HL-60 (cell line): ENCODE measurements around the gene PTPRK.

Experiments used
- DNase-seq, 2 experiments: peaks; one replicate each; pipeline ENCODE4 v3.0.0-alpha.2; 2010 to 2020; ENCODE audit warnings: low read depth in 1 of 2, low spot score in 1 of 2
- H3K27ac ChIP-seq: fragments of 250-450 bp; sonication (Bioruptor Pico); replicated peaks from 2 replicates; pipeline ENCODE4 v1.5.1; 2020; ENCODE audit warnings: mild to moderate bottlenecking, moderate library complexity
- H3K27me3 ChIP-seq: fragments of 250-450 bp; sonication (Bioruptor Pico); 2 replicates; pipeline ENCODE4 v1.5.1; 2021; ENCODE audit warnings: mild to moderate bottlenecking, moderate library complexity; ENCODE audit not compliant: insufficient read depth, poor library complexity, severe bottlenecking
- H3K4me3 ChIP-seq: replicated peaks from 2 replicates; pipeline ENCODE4 v1.5.1; 2011; ENCODE audit warnings: mild to moderate bottlenecking, control low read depth, low read length; ENCODE audit not compliant: insufficient read depth
- CTCF ChIP-seq: IDR thresholded peaks from one replicate; pipeline ENCODE4 v1.5.1; 2011; ENCODE audit warnings: low read length, control low read depth, inconsistent platforms; ENCODE audit not compliant: insufficient read depth
- GABPA ChIP-seq: IDR thresholded peaks from 2 replicates; pipeline ENCODE4 v1.6.1; 2012; ENCODE audit warnings: low read depth
- POLR2AphosphoS5 ChIP-seq: IDR thresholded peaks from 2 replicates; pipeline ENCODE4 v1.6.1; 2012; ENCODE audit warnings: low read depth
- REST ChIP-seq: IDR thresholded peaks from 2 replicates; pipeline ENCODE4 v1.6.1; 2012; ENCODE audit warnings: low read depth; ENCODE audit not compliant: insufficient replicate concordance
- SPI1 ChIP-seq: IDR thresholded peaks from 2 replicates; pipeline ENCODE4 v1.6.1; 2012; ENCODE audit warnings: low read depth, mild to moderate bottlenecking, borderline replicate concordance

Gene PTPRK

GRCh38 chr6:128498234-128498633 is 22.2 kb downstream of the PTPRK start:
- TF ChIP-seq POLR2AphosphoS5 (no peak), GABPA (no peak)
- DNase-seq = no peak
- H3K27me3 ChIP-seq = no peaks in the 10 kb centered on the region
- H3K4me3 ChIP-seq = no peak overlapping the region
- no peak overlapping the region for H3K27ac ChIP-seq

- TF ChIP-seq REST (no peak), SPI1 (no peak), POLR2AphosphoS5 (no peak), GABPA (no peak), CTCF (no peak)
- Histone ChIP-seq H3K27me3 (no peaks in the 10 kb centered on the region), H3K4me3 (no peak overlapping the region), H3K27ac (no peak overlapping the region)
- no peak for DNase-seq
Measured at GRCh38 chr6:128495536-128496333, 24.7 kb downstream of the PTPRK start.

GRCh38 chr6:128494440-128494839 is 26.0 kb downstream of the PTPRK start:
- Histone ChIP-seq H3K4me3 (no peak overlapping the region), H3K27ac (no peak overlapping the region), H3K27me3 (no peaks in the 10 kb centered on the region)
- no peak for DNase-seq
- TF ChIP-seq POLR2AphosphoS5 (no peak), REST (no peak), GABPA (no peak), SPI1 (no peak), CTCF (no peak)

GRCh38 chr6:128493877-128494276 is 26.5 kb downstream of the PTPRK start:
- DNase-seq = no peak
- TF ChIP-seq CTCF = no peak
- no peak for TF ChIP-seq POLR2AphosphoS5
- no peak for TF ChIP-seq SPI1
- no peak for TF ChIP-seq GABPA
- no peak for TF ChIP-seq REST
- no peak overlapping the region for H3K27ac ChIP-seq
- no peak overlapping the region for H3K4me3 ChIP-seq
- H3K27me3 ChIP-seq = no peaks in the 10 kb centered on the region
